ENCODE measurements around the gene RAPGEF5. TPM values are rescaled to one million over a fixed set of nuclear protein-coding genes. Genes with fewer than 3 reads are reported as not detected.
A peak's percentile ranks its signal among the peaks of the same experiment; 100 is the strongest.

Gene RAPGEF5
- total and polyA plus RNA-seq, 8 donors: 1.5 to 190 (median 12.7) TPM

GRCh38 chr7:22208799-22209198 is 148.2 kb downstream of the RAPGEF5 start:
- Histone ChIP-seq H3K4me3 (no peak overlapping the region), H3K36me3 (no peaks in the 10 kb centered on the region), H3K4me1 (no peaks in the 10 kb centered on the region), H3K27ac (peak overlapping the region in 1 of 5 donors; percentile 1), H3K27me3 (no peaks in the 10 kb centered on the region), H3K9me3 (no peaks in the 10 kb centered on the region)
- intact Hi-C loops (cut with DNase I; ENCODE audit: low total_unique reads): no loop called here
- 35 to 79% (median 71%) methylated on average over 2 of the region's 2 CpGs for WGBS, 5 donors
- DNase-seq: no peak
- TF ChIP-seq EP300 (IDR thresholded peaks at IDR 0.05): no peak
- no peak for TF ChIP-seq POLR2A (IDR thresholded peaks at IDR 0.05)
- no peak for TF ChIP-seq POLR2AphosphoS5 (IDR thresholded peaks at IDR 0.05)
- no peak for TF ChIP-seq CTCF (IDR thresholded peaks at IDR 0.05)

GRCh38 chr7:22207724-22208225 is 149.2 kb downstream of the RAPGEF5 start:
- 64 to 89% (median 79%) methylated on average over 1 of the region's 1 CpG for WGBS, 5 donors
- H3K4me3 ChIP-seq: no peak overlapping the region
- no peaks in the 10 kb centered on the region for H3K27me3 ChIP-seq
- intact Hi-C loops (cut with DNase I; ENCODE audit: low total_unique reads): no loop called here
- no peaks in the 10 kb centered on the region for H3K9me3 ChIP-seq
- no peak overlapping the region for H3K27ac ChIP-seq
- DNase-seq: no peak
- H3K36me3 ChIP-seq: peaks cover 0 to 5% (median 2%) of the 10 kb centered on the region in 4 donors
- TF ChIP-seq POLR2AphosphoS5 (IDR thresholded peaks at IDR 0.05) (no peak), EP300 (IDR thresholded peaks at IDR 0.05) (no peak), POLR2A (IDR thresholded peaks at IDR 0.05) (no peak), CTCF (IDR thresholded peaks at IDR 0.05) (no peak)
- H3K4me1 ChIP-seq: no peaks in the 10 kb centered on the region

- no peaks in the 10 kb centered on the region for H3K9me3 ChIP-seq
- no peak for TF ChIP-seq EP300 (IDR thresholded peaks at IDR 0.05)
- TF ChIP-seq POLR2AphosphoS5 (IDR thresholded peaks at IDR 0.05): no peak
- no peak for TF ChIP-seq CTCF (IDR thresholded peaks at IDR 0.05)
- TF ChIP-seq POLR2A (IDR thresholded peaks at IDR 0.05): no peak
- H3K4me3 ChIP-seq: no peak overlapping the region
- H3K36me3 ChIP-seq: peaks cover 0 to 5% (median 2%) of the 10 kb centered on the region in 4 donors
- DNase-seq: no peak
- no peak overlapping the region for H3K27ac ChIP-seq
- H3K27me3 ChIP-seq: no peaks in the 10 kb centered on the region
- intact Hi-C loops (cut with DNase I; ENCODE audit: low total_unique reads): no loop called here
- H3K4me1 ChIP-seq: no peaks in the 10 kb centered on the region
These were observed 151.3 kb downstream of the RAPGEF5 start for GRCh38 chr7:22205631-22206030.

- no peaks in the 10 kb centered on the region for H3K4me1 ChIP-seq
- no peaks in the 10 kb centered on the region for H3K27me3 ChIP-seq
- intact Hi-C loops (cut with DNase I; ENCODE audit: low total_unique reads): no loop called here
These were observed 152.6 kb downstream of the RAPGEF5 start for GRCh38 chr7:22204312-22204711.

More at GRCh38 chr7:22204312-22204711, 152.6 kb downstream of the RAPGEF5 start:
- H3K36me3 ChIP-seq: peaks cover 0 to 5% (median 2%) of the 10 kb centered on the region in 4 donors
- no peak overlapping the region for H3K27ac ChIP-seq
- WGBS, 5 donors: 68 to 84% (median 75%) methylated on average over 4 of the region's 4 CpGs
- no peak for DNase-seq
- TF ChIP-seq EP300 (IDR thresholded peaks at IDR 0.05) (no peak), POLR2A (IDR thresholded peaks at IDR 0.05) (no peak), POLR2AphosphoS5 (IDR thresholded peaks at IDR 0.05) (no peak), CTCF (IDR thresholded peaks at IDR 0.05) (no peak)
- no peak overlapping the region for H3K4me3 ChIP-seq
- no peaks in the 10 kb centered on the region for H3K9me3 ChIP-seq

All from stomach (tissue), 9 donors.